GM12891 (cell line): ENCODE data around the gene DLX6.
"Not testable (repeated sequence)": the region's sequence is repeated elsewhere in the genome, so short reads cannot be mapped to it uniquely, and the experiment has no call there.

Experiments
- DNase-seq: peaks from one replicate; pipeline ENCODE4 v3.0.0; 2011; ENCODE audit warnings: low spot score; ENCODE audit not compliant: insufficient read length
- FAIRE-seq: peaks from 2 replicates; lab custom pipeline; 2011; peaks lifted over from hg19 to GRCh38; lab: Jason Lieb, UNC
- PAX5 ChIP-seq: IDR thresholded peaks from 2 replicates; pipeline ENCODE4 v1.6.1; 2011; ENCODE audit warnings: low read length, moderate library complexity, mild to moderate bottlenecking; ENCODE audit not compliant: insufficient read depth, severe bottlenecking
- POLR2A ChIP-seq: IDR thresholded peaks from 2 replicates; pipeline ENCODE4 v1.6.1; 2011; ENCODE audit warnings: low read depth, low read length, control low read depth
- POLR2AphosphoS5 ChIP-seq: IDR thresholded peaks from 2 replicates; pipeline ENCODE4 v1.6.1; 2011; ENCODE audit warnings: low read depth, low read length, control low read depth
- POU2F2 ChIP-seq: IDR thresholded peaks from 2 replicates; pipeline ENCODE4 v1.6.1; 2011; ENCODE audit warnings: low read depth, mild to moderate bottlenecking, control low read depth, low read length, moderate library complexity
- SPI1 ChIP-seq: IDR thresholded peaks from 2 replicates; pipeline ENCODE4 v1.6.1; 2011; ENCODE audit warnings: low read depth, low read length, control low read depth
- TAF1 ChIP-seq: IDR thresholded peaks from 2 replicates; pipeline ENCODE4 v1.6.1; 2011; ENCODE audit warnings: low read depth, low read length, control low read depth

The DLX6 gene

GRCh38 chr7:97027427-97028234 is 22.3 kb downstream of the DLX6 start:
- peak; percentile 62 for DNase-seq

GRCh38 chr7:97034213-97034852 is 29.0 kb downstream of the DLX6 start:
- not testable (repeated sequence) for DNase-seq, FAIRE-seq

More at GRCh38 chr7:97027427-97028234, 22.3 kb downstream of the DLX6 start:
- peak; percentile 94 for FAIRE-seq
- no peak for TF ChIP-seq PAX5
- no peak for TF ChIP-seq POLR2A
- TF ChIP-seq TAF1 = no peak
- TF ChIP-seq POU2F2 = peak; percentile 30; the same call in 1 of the 2 replicates
- TF ChIP-seq SPI1 = peak; percentile 55
- TF ChIP-seq POLR2AphosphoS5 = no peak

- FAIRE-seq = no peak
- no peak for TF ChIP-seq POU2F2
- TF ChIP-seq SPI1 = no peak
- no peak for TF ChIP-seq POLR2A
- TF ChIP-seq TAF1 = no peak
- TF ChIP-seq PAX5 = no peak
- TF ChIP-seq POLR2AphosphoS5 = no peak
- no peak for DNase-seq
Measured at GRCh38 chr7:97039374-97040065, 34.2 kb downstream of the DLX6 start.

GRCh38 chr7:97043281-97043680 is 37.9 kb downstream of the DLX6 start:
- FAIRE-seq = no peak
- no peak for TF ChIP-seq POU2F2
- no peak for TF ChIP-seq PAX5
- no peak for TF ChIP-seq TAF1
- TF ChIP-seq POLR2AphosphoS5 = no peak
- TF ChIP-seq POLR2A = no peak
- TF ChIP-seq SPI1 = no peak
- no peak for DNase-seq
